Nephron progenitor cell (in vitro differentiated cells): ENCODE measurements around the gene C3orf38.
"Not testable (repeated sequence)": the region's sequence is repeated elsewhere in the genome, so short reads cannot be mapped to it uniquely, and the experiment has no call there.

Experiments
- DNase-seq: peaks from one replicate; pipeline ENCODE4 v3.0.0; 2021
- H3K27ac Mint-ChIP-seq: 2 replicates; pipeline ENCODE4 v1.8.0; 2021; ENCODE audit warnings: mild to moderate bottlenecking, moderate library complexity, mixed read lengths
- H3K27me3 Mint-ChIP-seq: 2 replicates; pipeline ENCODE4 v1.8.0; 2021; ENCODE audit warnings: mild to moderate bottlenecking, low read depth, mixed read lengths; ENCODE audit not compliant: poor library complexity
- H3K36me3 Mint-ChIP-seq: 2 replicates; pipeline ENCODE4 v1.8.0; 2021; ENCODE audit warnings: low read depth, mixed read lengths
- H3K4me1 Mint-ChIP-seq: 2 replicates; pipeline ENCODE4 v1.8.0; 2021; ENCODE audit warnings: mixed read lengths
- H3K4me3 Mint-ChIP-seq: 2 replicates; pipeline ENCODE4 v1.8.0; 2021; ENCODE audit warnings: mild to moderate bottlenecking, moderate library complexity, mixed read lengths
- H3K9me3 Mint-ChIP-seq: 2 replicates; pipeline ENCODE4 v1.8.0; 2021; ENCODE audit warnings: mild to moderate bottlenecking, moderate library complexity, mixed read lengths
- CTCF ChIP-seq: fragments of 200-600 bp; sonication (generic); IDR thresholded peaks from 2 replicates; pipeline ENCODE4 v1.5.0; 2021; ENCODE audit warnings: antibody characterized with exemption

Gene C3orf38

GRCh38 chr3:88167173-88167572 is 17.4 kb downstream of the C3orf38 start:
- Mint-ChIP-seq H3K27ac (no peak overlapping the region), H3K9me3 (peaks cover 7% of the 10 kb centered on the region), H3K36me3 (peaks cover 73% of the 10 kb centered on the region), H3K4me1 (no peaks in the 10 kb centered on the region), H3K27me3 (no peaks in the 10 kb centered on the region), H3K4me3 (no peak overlapping the region)
- no peak for DNase-seq
- no peak for TF ChIP-seq CTCF

DNA sequence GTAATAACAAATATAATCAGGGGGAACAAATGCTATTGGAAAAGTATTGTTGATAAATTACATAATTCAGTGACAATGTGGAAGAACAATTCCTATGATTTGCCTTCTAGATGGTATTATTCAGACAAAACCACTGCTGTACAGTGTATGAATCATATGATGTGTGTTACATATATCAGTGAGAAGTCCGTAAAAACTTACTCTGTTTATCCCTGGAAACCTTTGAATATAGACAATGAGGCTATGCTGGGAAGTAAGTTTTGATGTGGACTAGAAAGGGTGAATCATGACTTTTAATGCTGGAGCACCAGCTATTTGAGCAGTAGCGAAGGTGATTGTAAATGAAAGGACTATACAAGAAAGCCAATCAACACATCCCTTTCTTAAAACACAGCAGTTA is 17.9 kb downstream of the C3orf38 start:
- DNase-seq: no peak
- H3K36me3 Mint-ChIP-seq: peaks cover 71% of the 10 kb centered on the region
- no peak for TF ChIP-seq CTCF
- H3K9me3 Mint-ChIP-seq: peaks cover 7% of the 10 kb centered on the region
- no peak overlapping the region for H3K4me3 Mint-ChIP-seq
- H3K4me1 Mint-ChIP-seq: no peaks in the 10 kb centered on the region
- no peak overlapping the region for H3K27ac Mint-ChIP-seq
- no peaks in the 10 kb centered on the region for H3K27me3 Mint-ChIP-seq

- no peak for TF ChIP-seq CTCF
- Mint-ChIP-seq H3K9me3 (peaks cover 7% of the 10 kb centered on the region), H3K27me3 (no peaks in the 10 kb centered on the region), H3K27ac (no peak overlapping the region), H3K4me1 (no peaks in the 10 kb centered on the region), H3K36me3 (peaks cover 70% of the 10 kb centered on the region), H3K4me3 (no peak overlapping the region)
- no peak for DNase-seq
These were observed 18.4 kb downstream of the C3orf38 start for GRCh38 chr3:88168171-88168570.

DNA sequence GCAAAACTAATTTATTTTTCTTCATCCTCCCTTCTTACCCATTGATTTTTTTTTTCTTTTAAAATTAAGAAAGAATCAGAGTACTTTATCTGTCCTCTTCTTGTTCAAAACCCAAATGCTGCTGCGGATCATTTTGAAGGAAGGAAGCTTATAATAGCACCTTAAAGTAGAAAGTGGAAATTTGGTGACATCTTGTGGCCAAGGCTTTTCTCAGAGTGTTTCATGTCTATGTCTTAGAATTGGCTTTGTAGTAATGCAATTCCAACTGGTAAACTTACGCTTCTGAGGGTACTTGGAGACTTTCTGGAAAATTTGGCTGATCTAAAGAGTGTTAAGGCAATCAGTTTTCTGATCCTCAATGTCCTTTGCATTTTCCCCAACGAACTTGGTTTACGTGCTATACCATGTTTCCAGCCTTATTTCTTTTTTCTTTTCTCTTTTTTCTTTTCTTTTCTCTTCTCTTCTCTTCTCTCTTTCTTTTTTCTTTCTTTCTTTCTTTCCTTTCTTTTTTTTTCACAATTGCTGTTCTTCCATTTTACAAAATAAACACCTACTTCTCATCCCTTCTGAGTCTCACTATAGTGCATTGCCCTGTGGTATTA is 30.7 kb downstream of the C3orf38 start:
- Mint-ChIP-seq H3K36me3 (peaks cover 10% of the 10 kb centered on the region), H3K27ac (no peak overlapping the region), H3K27me3 (no peaks in the 10 kb centered on the region), H3K4me3 (no peak overlapping the region), H3K9me3 (peaks cover 31% of the 10 kb centered on the region), H3K4me1 (no peaks in the 10 kb centered on the region)
- TF ChIP-seq CTCF: peak; percentile 16
- DNase-seq: no peak

DNA sequence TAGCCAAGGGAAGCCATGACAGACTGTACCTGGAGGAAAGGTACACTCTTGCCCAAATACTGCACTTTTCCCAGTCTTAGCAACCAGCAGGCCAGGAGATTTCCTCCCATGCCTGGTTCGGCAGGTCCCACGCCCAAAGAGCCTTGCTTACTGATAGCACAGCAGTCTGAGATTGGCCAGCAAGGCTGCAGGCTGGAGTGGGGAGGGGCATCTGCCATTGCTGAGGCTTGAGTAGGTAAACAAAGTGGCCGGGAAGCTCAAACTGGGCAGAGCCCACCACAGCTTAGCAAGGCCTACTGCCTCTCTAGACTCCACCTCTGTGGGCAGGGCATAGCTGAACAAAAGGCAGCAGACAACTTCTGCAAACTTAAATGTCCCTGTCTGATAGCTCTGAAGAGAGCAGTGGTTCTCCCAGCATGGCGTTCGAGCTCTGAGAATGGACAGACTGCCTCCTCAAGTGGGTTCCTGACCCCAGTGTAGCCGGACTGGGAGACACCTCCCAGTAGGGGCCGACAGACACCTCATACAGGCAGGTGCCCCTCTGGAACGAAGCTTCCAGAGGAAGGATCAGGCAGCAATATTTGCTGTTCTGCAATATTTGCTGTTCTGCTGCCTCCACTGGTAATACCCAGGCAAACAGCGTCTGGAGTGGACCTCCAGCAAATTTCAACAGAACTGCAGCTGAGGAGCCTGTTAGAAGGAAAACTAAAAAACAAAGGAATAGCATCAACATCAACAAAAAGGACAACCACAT is 32.6 kb downstream of the C3orf38 start:
- peaks cover 48% of the 10 kb centered on the region for H3K9me3 Mint-ChIP-seq
- peaks cover 10% of the 10 kb centered on the region for H3K36me3 Mint-ChIP-seq
- H3K27ac Mint-ChIP-seq, H3K4me1 Mint-ChIP-seq, DNase-seq, H3K27me3 Mint-ChIP-seq, H3K4me3 Mint-ChIP-seq: not testable (repeated sequence)

GRCh38 chr3:88188436-88188835 is 38.7 kb downstream of the C3orf38 start:
- H3K27ac Mint-ChIP-seq: no peak overlapping the region
- TF ChIP-seq CTCF: no peak
- H3K36me3 Mint-ChIP-seq: no peaks in the 10 kb centered on the region
- H3K4me1 Mint-ChIP-seq: no peaks in the 10 kb centered on the region
- peaks cover 47% of the 10 kb centered on the region for H3K9me3 Mint-ChIP-seq
- no peak for DNase-seq
- H3K4me3 Mint-ChIP-seq: no peak overlapping the region
- no peaks in the 10 kb centered on the region for H3K27me3 Mint-ChIP-seq
